ENCODE data around the gene ZFYVE21.
"Not testable (repeated sequence)": the region's sequence is repeated elsewhere in the genome, so short reads cannot be mapped to it uniquely, and the experiment has no call there.

Gene ZFYVE21

GRCh38 chr14:103772078-103772712, 56.6 kb downstream of the ZFYVE21 start:
- DNase-seq: no peak

- no peak for DNase-seq
Measured at GRCh38 chr14:103773521-103773920, 57.9 kb downstream of the ZFYVE21 start.

GRCh38 chr14:103775506-103775905, 59.9 kb downstream of the ZFYVE21 start:
- no peak for DNase-seq

- DNase-seq: not testable (repeated sequence)
Measured at GRCh38 chr14:103776319-103776718, 60.7 kb downstream of the ZFYVE21 start.

GRCh38 chr14:103782376-103782775, 66.8 kb downstream of the ZFYVE21 start:
- DNase-seq: no peak

Measured in activated T-cell treated with anti-CD3 and anti-CD28 coated beads, Interleukin-2, amount 50 U/mL, for 1 hour (primary cell).